KMS-11 (cell line): ENCODE results near the gene MCEMP1.
A peak's percentile ranks its signal among the peaks of the same experiment; 100 is the strongest.

Source experiments
- H2AFZ ChIP-seq: fragments of 200-600 bp; sonication (generic); 2 replicates; pipeline ENCODE4 v1.6.1; 2016; ENCODE audit warnings: antibody characterized with exemption, mixed run types, low read depth
- H3K27ac ChIP-seq: fragments of 200-600 bp; sonication (generic); 2 replicates; pipeline ENCODE4 v1.6.1; 2016; ENCODE audit warnings: mild to moderate bottlenecking, mixed run types
- H3K27me3 ChIP-seq: fragments of 200-600 bp; sonication (generic); 2 replicates; pipeline ENCODE4 v1.6.1; 2017; ENCODE audit warnings: mild to moderate bottlenecking, low read depth, mixed run types, moderate library complexity; ENCODE audit not compliant: insufficient read depth
- H3K36me3 ChIP-seq: fragments of 200-600 bp; sonication (generic); 2 replicates; pipeline ENCODE4 v1.6.1; 2017; ENCODE audit warnings: mild to moderate bottlenecking, mixed run types; ENCODE audit not compliant: insufficient read depth
- H3K4me1 ChIP-seq: fragments of 200-600 bp; sonication (generic); 2 replicates; pipeline ENCODE4 v1.6.1; 2016; ENCODE audit warnings: mild to moderate bottlenecking, low read depth, mixed run types; ENCODE audit not compliant: poor library complexity, severe bottlenecking
- H3K4me2 ChIP-seq: fragments of 200-600 bp; sonication (generic); 2 replicates; pipeline ENCODE4 v1.7.0; 2016; ENCODE audit warnings: mild to moderate bottlenecking, mixed run types
- H3K4me3 ChIP-seq: fragments of 200-600 bp; sonication (generic); IDR thresholded peaks from 2 replicates; pipeline ENCODE4 v1.6.1; 2017; ENCODE audit warnings: low read depth, low read length, mixed read lengths; ENCODE audit not compliant: insufficient read depth
- H3K79me2 ChIP-seq: fragments of 200-600 bp; sonication (generic); 2 replicates; pipeline ENCODE4 v1.6.1; 2016; ENCODE audit warnings: low read depth, mixed run types; ENCODE audit not compliant: insufficient read depth
- H3K9ac ChIP-seq: fragments of 200-600 bp; sonication (generic); 2 replicates; pipeline ENCODE4 v1.6.1; 2016; ENCODE audit warnings: mild to moderate bottlenecking, mixed run types
- H4K20me1 ChIP-seq: fragments of 200-600 bp; sonication (generic); 2 replicates; pipeline ENCODE4 v1.6.1; 2016; ENCODE audit warnings: mild to moderate bottlenecking, mixed run types; ENCODE audit not compliant: insufficient read depth
- CTCF ChIP-seq: fragments of 200-600 bp; sonication (generic); conservative IDR thresholded peaks from 2 replicates; pipeline ENCODE4 v1.6.1; 2017; ENCODE audit warnings: low read depth, mild to moderate bottlenecking, antibody characterized with exemption, low read length, moderate library complexity, mixed read lengths

Gene MCEMP1

GRCh38 chr19:7636317-7636690 is 40.6 kb upstream of the MCEMP1 start:
- peak overlapping the region; percentile 78 for H2AFZ ChIP-seq
- TF ChIP-seq CTCF = no peak
- H3K27me3 ChIP-seq = no peaks in the 10 kb centered on the region
- no peaks in the 10 kb centered on the region for H3K36me3 ChIP-seq
- H3K27ac ChIP-seq = no peak overlapping the region
- H3K4me1 ChIP-seq = peaks cover 4% of the 10 kb centered on the region
- H3K4me2 ChIP-seq = peak overlapping the region; percentile 50
- no peak overlapping the region for H3K9ac ChIP-seq
- no peak overlapping the region for H3K4me3 ChIP-seq
- H3K79me2 ChIP-seq = no peaks in the 10 kb centered on the region
- H4K20me1 ChIP-seq = no peaks in the 10 kb centered on the region

GRCh38 chr19:7636691-7637373 is 40.1 kb upstream of the MCEMP1 start, which contains the start of gene STXBP2:
Gene STXBP2, plus strand, starts transcription at chr19:7637110. Its CDS starts 40 bp downstream, at chr19:7637150.
- H3K79me2 ChIP-seq = no peaks in the 10 kb centered on the region
- H3K4me1 ChIP-seq = peaks cover 4% of the 10 kb centered on the region
- H2AFZ ChIP-seq = peak within 1 kb of the TSS; percentile 78
- TF ChIP-seq CTCF = no peak
- peak within 1 kb of the TSS; percentile 68 for H3K4me2 ChIP-seq
- no peak within 1 kb of the TSS for H3K27ac ChIP-seq
- no peaks in the 10 kb centered on the region for H3K36me3 ChIP-seq
- H3K9ac ChIP-seq = peak within 1 kb of the TSS; percentile 61; the same call in 1 of the 2 replicates
- H4K20me1 ChIP-seq = no peaks in the 10 kb centered on the region
- H3K27me3 ChIP-seq = no peaks in the 10 kb centered on the region
- no peak within 1 kb of the TSS for H3K4me3 ChIP-seq

GRCh38 chr19:7637374-7638256 is 39.3 kb upstream of the MCEMP1 start:
- H3K9ac ChIP-seq = peak overlapping the region; percentile 61; the same call in 1 of the 2 replicates
- peaks cover 4% of the 10 kb centered on the region for H3K4me1 ChIP-seq
- H3K27me3 ChIP-seq = no peaks in the 10 kb centered on the region
- H2AFZ ChIP-seq = peak overlapping the region; percentile 78; the same call in 1 of the 2 replicates
- no peaks in the 10 kb centered on the region for H3K36me3 ChIP-seq
- no peaks in the 10 kb centered on the region for H3K79me2 ChIP-seq
- TF ChIP-seq CTCF = no peak
- H3K27ac ChIP-seq = no peak overlapping the region
- H4K20me1 ChIP-seq = no peaks in the 10 kb centered on the region
- peak overlapping the region; percentile 68 for H3K4me2 ChIP-seq
- H3K4me3 ChIP-seq = no peak overlapping the region

- no peak overlapping the region for H3K9ac ChIP-seq
- H3K27ac ChIP-seq = no peak overlapping the region
- no peaks in the 10 kb centered on the region for H3K36me3 ChIP-seq
Measured at GRCh38 chr19:7638802-7639465, 38.0 kb upstream of the MCEMP1 start.

More at GRCh38 chr19:7638802-7639465, 38.0 kb upstream of the MCEMP1 start:
- Histone ChIP-seq H3K27me3 (no peaks in the 10 kb centered on the region), H3K4me3 (no peak overlapping the region), H3K79me2 (no peaks in the 10 kb centered on the region), H3K4me2 (no peak overlapping the region), H4K20me1 (no peaks in the 10 kb centered on the region), H3K4me1 (peaks cover 4% of the 10 kb centered on the region), H2AFZ (no peak overlapping the region)
- TF ChIP-seq CTCF = no peak
